HG02840 (cell line): ENCODE data around the gene DYSF.

Source experiments
- ATAC-seq: cut with Tn5 transposase; IDR thresholded peaks from one replicate; pipeline ENCODE4 v1.9.1; 2021; ENCODE audit warnings: mild to moderate bottlenecking, moderate library complexity, moderate number of reproducible peaks; ENCODE audit not compliant: unreplicated experiment, low FRiP score

DYSF gene

GRCh38 chr2:71455741-71456569 lies 2.6 kb downstream of the DYSF start:
- no peak for ATAC-seq

- ATAC-seq, result no peak
Observed at GRCh38 chr2:71456617-71457016, 3.3 kb downstream of the DYSF start.

GRCh38 chr2:71457123-71457915 lies 4.0 kb downstream of the DYSF start:
- ATAC-seq, result no peak

- ATAC-seq, result no peak
Observed at GRCh38 chr2:71457923-71458322, 4.6 kb downstream of the DYSF start.

GRCh38 chr2:71458413-71459083 lies 5.2 kb downstream of the DYSF start:
- ATAC-seq, result no peak

GRCh38 chr2:71459084-71459431 lies 5.7 kb downstream of the DYSF start:
- ATAC-seq, result no peak

GRCh38 chr2:71460056-71460455 lies 6.7 kb downstream of the DYSF start:
- no peak for ATAC-seq

GRCh38 chr2:71460595-71461303 lies 7.4 kb downstream of the DYSF start:
- no peak for ATAC-seq

- no peak for ATAC-seq
Observed at GRCh38 chr2:71461304-71461671, 7.9 kb downstream of the DYSF start.

- ATAC-seq, result no peak
Observed at GRCh38 chr2:71462056-71462605, 8.8 kb downstream of the DYSF start.

- ATAC-seq, result no peak
Observed at GRCh38 chr2:71462641-71463341, 9.4 kb downstream of the DYSF start.

- no peak for ATAC-seq
Observed at GRCh38 chr2:71463342-71463654, 9.9 kb downstream of the DYSF start.

- ATAC-seq, result no peak
Observed at GRCh38 chr2:71464389-71464788, 11.0 kb downstream of the DYSF start.

GRCh38 chr2:71465356-71465755 lies 12.0 kb downstream of the DYSF start:
- no peak for ATAC-seq

GRCh38 chr2:71465961-71466300 lies 12.6 kb downstream of the DYSF start:
- ATAC-seq, result no peak

GRCh38 chr2:71466301-71467179 lies 13.2 kb downstream of the DYSF start:
- ATAC-seq, result no peak

- no peak for ATAC-seq
Observed at GRCh38 chr2:71467180-71467815, 13.9 kb downstream of the DYSF start.

- ATAC-seq, result no peak
Observed at GRCh38 chr2:71468279-71469015, 15.1 kb downstream of the DYSF start.
